ENCODE results near the gene LASP1.

DNA sequence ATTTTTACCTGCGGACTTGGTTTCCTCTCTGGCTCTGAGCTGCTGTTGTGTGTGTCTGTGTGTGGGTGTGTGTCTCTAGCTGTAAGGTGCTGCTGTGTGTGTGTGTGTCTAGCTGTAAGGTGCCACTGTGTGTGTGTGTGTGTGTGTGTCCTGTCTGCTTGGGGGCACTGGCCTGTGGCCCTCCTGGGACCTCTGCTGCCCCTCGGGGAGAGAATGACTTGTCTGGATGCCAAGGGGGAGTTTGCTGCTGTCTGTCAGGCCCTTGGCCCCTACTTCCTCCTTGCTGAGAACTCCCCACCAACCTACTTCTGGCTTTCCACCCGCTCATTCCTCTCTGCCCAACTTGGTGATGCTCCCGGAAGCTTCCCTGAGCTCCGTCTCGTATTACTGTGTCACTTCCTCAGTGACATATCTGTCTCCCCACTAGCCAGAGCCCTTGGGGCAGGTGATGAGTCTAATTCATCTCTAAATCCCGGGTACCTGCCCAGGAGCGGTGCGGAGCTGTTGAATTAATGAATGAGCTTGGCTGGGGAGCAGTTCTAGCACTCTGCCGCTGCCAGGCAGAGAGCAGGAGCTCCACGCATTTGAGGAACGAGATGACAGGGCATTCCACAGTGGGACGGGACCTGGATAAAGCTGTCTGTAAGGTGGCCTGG is 52.0 kb downstream of the LASP1 start:
- TF ChIP-seq, protein P1, sequence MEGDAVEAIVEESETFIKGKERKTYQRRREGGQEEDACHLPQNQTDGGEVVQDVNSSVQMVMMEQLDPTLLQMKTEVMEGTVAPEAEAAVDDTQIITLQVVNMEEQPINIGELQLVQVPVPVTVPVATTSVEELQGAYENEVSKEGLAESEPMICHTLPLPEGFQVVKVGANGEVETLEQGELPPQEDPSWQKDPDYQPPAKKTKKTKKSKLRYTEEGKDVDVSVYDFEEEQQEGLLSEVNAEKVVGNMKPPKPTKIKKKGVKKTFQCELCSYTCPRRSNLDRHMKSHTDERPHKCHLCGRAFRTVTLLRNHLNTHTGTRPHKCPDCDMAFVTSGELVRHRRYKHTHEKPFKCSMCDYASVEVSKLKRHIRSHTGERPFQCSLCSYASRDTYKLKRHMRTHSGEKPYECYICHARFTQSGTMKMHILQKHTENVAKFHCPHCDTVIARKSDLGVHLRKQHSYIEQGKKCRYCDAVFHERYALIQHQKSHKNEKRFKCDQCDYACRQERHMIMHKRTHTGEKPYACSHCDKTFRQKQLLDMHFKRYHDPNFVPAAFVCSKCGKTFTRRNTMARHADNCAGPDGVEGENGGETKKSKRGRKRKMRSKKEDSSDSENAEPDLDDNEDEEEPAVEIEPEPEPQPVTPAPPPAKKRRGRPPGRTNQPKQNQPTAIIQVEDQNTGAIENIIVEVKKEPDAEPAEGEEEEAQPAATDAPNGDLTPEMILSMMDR (IDR thresholded peaks at IDR 0.05): no peak
- no peak for TF ChIP-seq POLR2A (IDR thresholded peaks at IDR 0.05)

Measured in body of pancreas (tissue), 4 donors.